MM.1S (cell line): ENCODE results near the gene RBM25.

Experiments
- CTCF ChIP-seq: fragments of 300-600 bp; sonication (generic); IDR thresholded peaks from 2 replicates; pipeline ENCODE4 v1.5.1; 2016; ENCODE audit warnings: antibody characterized with exemption, low read length, mixed read lengths
- EZH2 ChIP-seq: fragments of 300-600 bp; sonication (generic); optimal IDR thresholded peaks from 2 replicates; pipeline ENCODE3; 2017; ENCODE audit warnings: low read depth, mild to moderate bottlenecking, antibody characterized with exemption, low read length, mixed read lengths
- EZH2phosphoT487 ChIP-seq: fragments of 300-600 bp; sonication (generic); IDR thresholded peaks from 2 replicates; pipeline ENCODE4 v1.6.1; 2018; ENCODE audit warnings: antibody characterized with exemption, low read length

- TF ChIP-seq CTCF, result no peak
- TF ChIP-seq EZH2, result no peak
- TF ChIP-seq EZH2phosphoT487, result no peak
These were observed 91.4 kb downstream of the RBM25 start for GRCh38 chr14:73149753-73150152.
